H9 (cell line): ENCODE results near the gene PAX6. TPM values are rescaled to one million over a fixed set of nuclear protein-coding genes. Genes with fewer than 3 reads are reported as not detected.

Source experiments
- DNase-seq: peaks from one replicate; pipeline ENCODE4 v3.0.0-alpha.2; 2017
- H2AFZ ChIP-seq: one replicate; pipeline ENCODE4 v1.6.1; 2013; ENCODE audit warnings: mild to moderate bottlenecking, low read length, control low read depth, moderate library complexity
- H2AK5ac ChIP-seq: 2 replicates; pipeline ENCODE4 v1.6.1; 2013; ENCODE audit warnings: low read length, control low read depth, mixed read lengths; ENCODE audit not compliant: insufficient read length
- H2BK120ac ChIP-seq: one replicate; pipeline ENCODE4 v1.6.1; 2013; ENCODE audit warnings: low read depth, mild to moderate bottlenecking, low read length, control low read depth, inconsistent platforms; ENCODE audit not compliant: poor library complexity, severe bottlenecking
- H2BK12ac ChIP-seq: 2 replicates; pipeline ENCODE4 v1.6.1; 2013; ENCODE audit warnings: low read length, control low read depth, mixed read lengths, low read depth; ENCODE audit not compliant: insufficient read length
- H2BK15ac ChIP-seq: 2 replicates; pipeline ENCODE4 v1.6.1; 2013; ENCODE audit warnings: low read depth, low read length, control low read depth
- H2BK20ac ChIP-seq: one replicate; pipeline ENCODE4 v1.6.1; 2013; ENCODE audit warnings: low read depth, mild to moderate bottlenecking, low read length, control low read depth, inconsistent platforms; ENCODE audit not compliant: poor library complexity, severe bottlenecking
- H2BK5ac ChIP-seq: 2 replicates; pipeline ENCODE4 v1.6.1; 2013; ENCODE audit warnings: low read length, control low read depth, mixed read lengths; ENCODE audit not compliant: insufficient read length
- H3K14ac ChIP-seq: 2 replicates; pipeline ENCODE4 v1.6.1; 2013; ENCODE audit warnings: low read length, control low read depth; ENCODE audit not compliant: insufficient read depth
- H3K18ac ChIP-seq: 2 replicates; pipeline ENCODE4 v1.6.1; 2013; ENCODE audit warnings: low read depth, mild to moderate bottlenecking, mixed read lengths, low read length, control low read depth; ENCODE audit not compliant: insufficient read length
- H3K23ac ChIP-seq: 2 replicates; pipeline ENCODE4 v1.6.1; 2013; ENCODE audit warnings: low read length, control low read depth, mixed read lengths, low read depth; ENCODE audit not compliant: insufficient read length
- H3K23me2 ChIP-seq: 2 replicates; pipeline ENCODE4 v1.6.1; 2013; ENCODE audit warnings: low read depth, mild to moderate bottlenecking, mixed read lengths, low read length, control low read depth; ENCODE audit not compliant: insufficient read length, poor library complexity, severe bottlenecking
- H3K27ac ChIP-seq: 2 replicates; pipeline ENCODE4 v1.5.1; 2013; ENCODE audit warnings: low read length, control low read depth, mixed read lengths, low read depth; ENCODE audit not compliant: insufficient read length
- H3K27me3 ChIP-seq: 2 replicates; pipeline ENCODE4 v1.6.1; 2013; ENCODE audit warnings: low read length, control low read depth, inconsistent platforms; ENCODE audit not compliant: insufficient read depth
- H3K4ac ChIP-seq: 2 replicates; pipeline ENCODE4 v1.6.1; 2013; ENCODE audit warnings: low read depth, mild to moderate bottlenecking, control low read depth, inconsistent platforms, low read length, moderate library complexity
- H3K4me1 ChIP-seq: 2 replicates; pipeline ENCODE4 v1.6.1; 2013; ENCODE audit warnings: low read length, control low read depth, inconsistent platforms; ENCODE audit not compliant: insufficient read depth
- H3K4me2 ChIP-seq: 2 replicates; pipeline ENCODE4 v1.6.1; 2013; ENCODE audit warnings: low read length, control low read depth, mixed read lengths; ENCODE audit not compliant: insufficient read length, insufficient read depth
- H3K56ac ChIP-seq: 2 replicates; pipeline ENCODE4 v1.6.1; 2013; ENCODE audit warnings: low read depth, mild to moderate bottlenecking, mixed read lengths, low read length, control low read depth; ENCODE audit not compliant: insufficient read length
- H3K79me1 ChIP-seq: 2 replicates; pipeline ENCODE4 v1.6.1; 2013; ENCODE audit warnings: low read depth, mild to moderate bottlenecking, moderate library complexity, low read length, control low read depth, inconsistent platforms; ENCODE audit not compliant: insufficient read depth, poor library complexity, severe bottlenecking
- H3K79me2 ChIP-seq: 2 replicates; pipeline ENCODE4 v1.6.1; 2013; ENCODE audit warnings: low read length, control low read depth, inconsistent platforms; ENCODE audit not compliant: insufficient read depth
- H3K9ac ChIP-seq: 2 replicates; pipeline ENCODE4 v1.6.1; 2013; ENCODE audit warnings: low read length, control low read depth, mixed read lengths; ENCODE audit not compliant: insufficient read length; ENCODE audit errors: extremely low read depth
- H3K9me3 ChIP-seq: one replicate; pipeline ENCODE4 v1.6.1; 2013; ENCODE audit warnings: low read depth, low read length, inconsistent platforms; ENCODE audit not compliant: control insufficient read depth
- H3T11ph ChIP-seq: one replicate; pipeline ENCODE4 v1.6.1; 2013; ENCODE audit warnings: mild to moderate bottlenecking, low read length, control low read depth, inconsistent platforms
- H4K20me1 ChIP-seq: one replicate; pipeline ENCODE4 v1.6.1; 2013; ENCODE audit not compliant: control insufficient read depth, insufficient read length, insufficient read depth
- H4K5ac ChIP-seq: 2 replicates; pipeline ENCODE4 v1.6.1; 2013; ENCODE audit warnings: low read depth, mild to moderate bottlenecking, mixed read lengths, low read length, control low read depth; ENCODE audit not compliant: insufficient read length
- H4K8ac ChIP-seq: replicated peaks from 2 replicates; pipeline ENCODE4 v1.6.1; 2013; ENCODE audit warnings: low read length, control low read depth, mixed read lengths, low read depth; ENCODE audit not compliant: insufficient read length
- H4K91ac ChIP-seq: 2 replicates; pipeline ENCODE4 v1.6.1; 2013; ENCODE audit warnings: low read depth, mild to moderate bottlenecking, moderate library complexity, mixed read lengths, low read length, control low read depth; ENCODE audit not compliant: insufficient read length
- H3K27ac Mint-ChIP-seq, 3 experiments: 2 replicates in 2 of 3; 3 replicates in 1 of 3; pipeline ENCODE4 v1.8.0; 2020 to 2021; ENCODE audit warnings: mixed read lengths in 3 of 3, mild to moderate bottlenecking in 1 of 3, moderate library complexity in 1 of 3
- H3K27me3 Mint-ChIP-seq: 2 replicates; pipeline ENCODE4 v1.8.0; 2021; ENCODE audit warnings: low read depth, mild to moderate bottlenecking, moderate library complexity, mixed read lengths
- H3K36me3 Mint-ChIP-seq, 3 experiments: 2 replicates in 2 of 3; 3 replicates in 1 of 3; pipeline ENCODE4 v1.8.0; 2020 to 2021; ENCODE audit warnings: low read depth in 3 of 3, mixed read lengths in 3 of 3; ENCODE audit not compliant: insufficient read depth in 1 of 3
- H3K4me1 Mint-ChIP-seq, 2 experiments: 2 replicates each; pipeline ENCODE4 v1.8.0; 2020; ENCODE audit warnings: mixed read lengths in 2 of 2
- H3K4me3 Mint-ChIP-seq, 2 experiments: 2 replicates in 1 of 2; 3 replicates in 1 of 2; pipeline ENCODE4 v1.8.0; 2020 to 2021; ENCODE audit warnings: mild to moderate bottlenecking in 2 of 2, mixed read lengths in 2 of 2, moderate library complexity in 1 of 2
- H3K9me3 Mint-ChIP-seq, 2 experiments: 2 replicates in 1 of 2; 3 replicates in 1 of 2; pipeline ENCODE4 v1.8.0; 2020; ENCODE audit warnings: mild to moderate bottlenecking in 2 of 2, mixed read lengths in 2 of 2, moderate library complexity in 1 of 2
- WGBS: extraction: QIAGEN DNeasy Blood & Tissue Kit; methylation state at CpG from one replicate; pipeline ENCODE4 v1.1.7; 2013; ENCODE audit warnings: missing lambda C conversion rate, low lambda C conversion rate, mixed read lengths; ENCODE audit not compliant: insufficient read length; ENCODE audit errors: extremely low coverage; 5-methylcytosine and 5-hydroxymethylcytosine counted together
- total RNA-seq: library from RNA; stranded (reverse); gene quantifications from 2 replicates; pipeline ENCODE4 v1.2.1, GENCODE V29; 2021
- TF ChIP-seq, protein P1 (sequence below): fragments of 200-600 bp; sonication (generic); conservative IDR thresholded peaks from 3 replicates; pipeline ENCODE4 v1.8.0; 2021; ENCODE audit warnings: antibody characterized with exemption, mild to moderate bottlenecking

Gene PAX6
- total RNA-seq, 1 experiment from 2014 or later = not detected

DNA sequence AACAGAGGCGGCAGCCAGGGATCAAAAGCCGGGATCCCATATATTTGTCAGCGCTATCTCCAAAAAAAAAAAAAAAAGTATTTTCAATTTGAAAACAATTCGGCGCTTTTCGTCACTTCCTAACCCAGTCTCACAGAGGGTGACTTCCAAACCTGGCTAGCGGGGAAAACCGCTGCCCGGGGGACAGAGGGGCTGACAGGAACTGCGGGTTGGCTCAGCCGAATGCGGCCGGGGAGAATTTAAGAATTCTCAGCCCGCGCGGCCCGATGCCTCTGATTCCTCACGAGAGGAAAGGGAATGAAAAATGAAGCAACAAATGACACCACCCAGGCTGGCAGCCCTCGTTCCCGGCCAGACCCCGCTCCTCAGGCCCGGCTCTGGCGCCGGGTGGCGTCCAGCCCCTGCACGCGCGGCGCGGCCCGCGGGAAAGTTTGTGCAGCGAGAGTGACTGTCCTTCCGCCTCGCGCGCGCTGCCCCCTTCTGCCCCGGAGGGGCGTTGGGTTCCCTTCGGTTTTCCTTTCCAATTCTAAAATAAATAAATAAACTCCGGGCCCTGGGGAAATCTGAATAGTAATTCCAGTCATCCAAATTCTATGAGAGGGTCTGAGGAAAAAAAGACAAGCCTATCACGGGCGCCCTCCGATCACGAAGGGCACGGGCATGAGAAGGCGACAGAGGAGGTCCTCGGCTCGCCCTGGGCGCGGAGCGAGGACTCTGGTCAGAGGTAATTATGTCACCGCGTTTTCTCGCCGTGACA lies 4.8 kb upstream of the PAX6 start:
- peaks cover 0 to 3% of the 10 kb centered on the region in 2 experiments; a peak in 3 of 5 replicates for H3K9me3 Mint-ChIP-seq
- Histone ChIP-seq H3K56ac (no peak overlapping the region), H3K4me1 (no peaks in the 10 kb centered on the region; the same call in 1 of the 2 replicates), H3K23me2 (peaks cover 34% of the 10 kb centered on the region), H3K18ac (no peak overlapping the region), H3K4me2 (peak overlapping the region; percentile 94), H3K9me3 (no peaks in the 10 kb centered on the region), H2BK120ac (no peak overlapping the region), H3K23ac (no peak overlapping the region), H2BK12ac (no peak overlapping the region), H3K27ac (no peak overlapping the region), H4K91ac (no peak overlapping the region), H2AFZ (no peak overlapping the region), H3T11ph (no peak overlapping the region), H4K5ac (no peak overlapping the region), H2BK5ac (no peak overlapping the region), H3K9ac (no peak overlapping the region), H3K79me1 (no peaks in the 10 kb centered on the region), H3K4ac (no peak overlapping the region), H3K79me2 (no peaks in the 10 kb centered on the region), H4K8ac (no peak overlapping the region), H4K20me1 (peaks cover 3% of the 10 kb centered on the region), H2BK20ac (no peak overlapping the region), H2BK15ac (no peak overlapping the region), H3K27me3 (peaks cover 90% of the 10 kb centered on the region), H2AK5ac (no peak overlapping the region), H3K14ac (no peak overlapping the region)
- peak overlapping the region; percentile 31 to 75; a peak in 4 of 5 replicates for H3K4me3 Mint-ChIP-seq
- no peak for DNase-seq
- no CpG with 5 or more reads among the region's 57 CpGs for WGBS
- peaks cover 33 to 64% of the 10 kb centered on the region in 2 experiments for H3K4me1 Mint-ChIP-seq
- no peak overlapping the region; a peak in 1 of 7 replicates for H3K27ac Mint-ChIP-seq
- peaks cover 99% of the 10 kb centered on the region for H3K27me3 Mint-ChIP-seq
- H3K36me3 Mint-ChIP-seq = no peaks in the 10 kb centered on the region; a peak in 1 of 7 replicates
- TF ChIP-seq, protein P1, sequence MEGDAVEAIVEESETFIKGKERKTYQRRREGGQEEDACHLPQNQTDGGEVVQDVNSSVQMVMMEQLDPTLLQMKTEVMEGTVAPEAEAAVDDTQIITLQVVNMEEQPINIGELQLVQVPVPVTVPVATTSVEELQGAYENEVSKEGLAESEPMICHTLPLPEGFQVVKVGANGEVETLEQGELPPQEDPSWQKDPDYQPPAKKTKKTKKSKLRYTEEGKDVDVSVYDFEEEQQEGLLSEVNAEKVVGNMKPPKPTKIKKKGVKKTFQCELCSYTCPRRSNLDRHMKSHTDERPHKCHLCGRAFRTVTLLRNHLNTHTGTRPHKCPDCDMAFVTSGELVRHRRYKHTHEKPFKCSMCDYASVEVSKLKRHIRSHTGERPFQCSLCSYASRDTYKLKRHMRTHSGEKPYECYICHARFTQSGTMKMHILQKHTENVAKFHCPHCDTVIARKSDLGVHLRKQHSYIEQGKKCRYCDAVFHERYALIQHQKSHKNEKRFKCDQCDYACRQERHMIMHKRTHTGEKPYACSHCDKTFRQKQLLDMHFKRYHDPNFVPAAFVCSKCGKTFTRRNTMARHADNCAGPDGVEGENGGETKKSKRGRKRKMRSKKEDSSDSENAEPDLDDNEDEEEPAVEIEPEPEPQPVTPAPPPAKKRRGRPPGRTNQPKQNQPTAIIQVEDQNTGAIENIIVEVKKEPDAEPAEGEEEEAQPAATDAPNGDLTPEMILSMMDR = no peak
